GM12878 (cell line): Measurements from ENCODE around the gene SRCIN1.

Experiments
- DPF2 ChIP-seq: fragments of 450-650 bp; IDR thresholded peaks from 2 replicates; pipeline ENCODE4 v1.6.1; 2017; ENCODE audit warnings: mild to moderate bottlenecking
- ESRRA ChIP-seq: IDR thresholded peaks from 2 replicates; pipeline ENCODE4 v1.6.1; 2012; ENCODE audit warnings: mild to moderate bottlenecking, low read length, improper control_type of control experiment
- EZH2 ChIP-seq: IDR thresholded peaks from 2 replicates; pipeline ENCODE4 v1.6.1; 2012; ENCODE audit warnings: low read depth, mild to moderate bottlenecking, control low read depth, inconsistent platforms, low read length, borderline replicate concordance; ENCODE audit not compliant: control insufficient read depth
- HCFC1 ChIP-seq: fragments of 150-350 bp; IDR thresholded peaks from 2 replicates; pipeline ENCODE4 v1.6.1; 2014; ENCODE audit warnings: low read length
- MYC ChIP-seq: IDR thresholded peaks from 2 replicates; pipeline ENCODE4 v1.6.1; 2011; ENCODE audit warnings: mild to moderate bottlenecking, low read length, moderate library complexity, inconsistent platforms; ENCODE audit not compliant: insufficient read depth, insufficient replicate concordance, insufficient read length, severe bottlenecking
- NFYB ChIP-seq: IDR thresholded peaks from 2 replicates; pipeline ENCODE4 v1.6.1; 2011; ENCODE audit warnings: low read depth, mild to moderate bottlenecking, low read length, improper control_type of control experiment, moderate library complexity; ENCODE audit not compliant: insufficient read depth
- POLR2A ChIP-seq: IDR thresholded peaks from 2 replicates; pipeline ENCODE4 v1.6.1; 2011; ENCODE audit warnings: low read depth, mild to moderate bottlenecking, low read length
- POLR2AphosphoS5 ChIP-seq: IDR thresholded peaks from 2 replicates; pipeline ENCODE4 v1.6.1; 2011; ENCODE audit warnings: mild to moderate bottlenecking, low read length, inconsistent platforms
- TAF1 ChIP-seq: IDR thresholded peaks from 2 replicates; pipeline ENCODE4 v1.6.1; 2011; ENCODE audit warnings: mild to moderate bottlenecking, low read depth, low read length, borderline replicate concordance
- ZNF592 ChIP-seq: fragments of 450-650 bp; IDR thresholded peaks from 2 replicates; pipeline ENCODE4 v1.6.1; 2017; ENCODE audit warnings: mild to moderate bottlenecking, moderate library complexity
- TF ChIP-seq, protein P1 (sequence below), 3 experiments: IDR thresholded peaks in 2 of 3; conservative IDR thresholded peaks in 1 of 3; 2 replicates each; pipeline ENCODE4 v1.5.1; 2011; ENCODE audit warnings: low read depth in 3 of 3, low read length in 3 of 3, mild to moderate bottlenecking in 3 of 3, control low read depth in 2 of 3, moderate library complexity in 2 of 3, inconsistent platforms in 1 of 3, mixed read lengths in 1 of 3; ENCODE audit not compliant: control insufficient read depth in 2 of 3, insufficient read depth in 1 of 3; ENCODE audit errors: extremely low read depth in 1 of 3

DNA sequence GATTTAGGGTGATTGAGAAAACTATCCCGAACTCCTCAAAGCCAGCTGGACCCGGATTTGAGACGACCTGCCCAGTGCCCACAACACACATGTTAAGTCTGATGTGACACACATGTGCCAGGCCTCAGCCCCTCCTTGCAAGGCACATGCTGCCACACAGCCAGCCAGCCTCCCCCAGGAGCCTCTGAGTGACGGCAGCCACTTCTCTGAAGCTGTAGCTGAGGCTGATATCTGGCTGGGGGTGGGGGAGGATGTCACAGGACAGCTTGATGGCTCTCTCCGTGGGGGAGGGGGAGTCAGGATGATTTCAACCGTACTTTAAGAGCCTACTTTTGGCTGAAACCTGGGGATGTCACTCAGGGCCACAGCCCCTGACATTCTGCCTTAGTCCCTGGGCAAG lies 40.9 kb downstream of the SRCIN1 start:
- TF ChIP-seq POLR2AphosphoS5 (no peak), ZNF592 (no peak), NFYB (no peak), HCFC1 (no peak), TAF1 (no peak), EZH2 (no peak), ESRRA (no peak), MYC (no peak), DPF2 (no peak), POLR2A (no peak)
- TF ChIP-seq, protein P1, sequence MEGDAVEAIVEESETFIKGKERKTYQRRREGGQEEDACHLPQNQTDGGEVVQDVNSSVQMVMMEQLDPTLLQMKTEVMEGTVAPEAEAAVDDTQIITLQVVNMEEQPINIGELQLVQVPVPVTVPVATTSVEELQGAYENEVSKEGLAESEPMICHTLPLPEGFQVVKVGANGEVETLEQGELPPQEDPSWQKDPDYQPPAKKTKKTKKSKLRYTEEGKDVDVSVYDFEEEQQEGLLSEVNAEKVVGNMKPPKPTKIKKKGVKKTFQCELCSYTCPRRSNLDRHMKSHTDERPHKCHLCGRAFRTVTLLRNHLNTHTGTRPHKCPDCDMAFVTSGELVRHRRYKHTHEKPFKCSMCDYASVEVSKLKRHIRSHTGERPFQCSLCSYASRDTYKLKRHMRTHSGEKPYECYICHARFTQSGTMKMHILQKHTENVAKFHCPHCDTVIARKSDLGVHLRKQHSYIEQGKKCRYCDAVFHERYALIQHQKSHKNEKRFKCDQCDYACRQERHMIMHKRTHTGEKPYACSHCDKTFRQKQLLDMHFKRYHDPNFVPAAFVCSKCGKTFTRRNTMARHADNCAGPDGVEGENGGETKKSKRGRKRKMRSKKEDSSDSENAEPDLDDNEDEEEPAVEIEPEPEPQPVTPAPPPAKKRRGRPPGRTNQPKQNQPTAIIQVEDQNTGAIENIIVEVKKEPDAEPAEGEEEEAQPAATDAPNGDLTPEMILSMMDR (IDR thresholded peaks at IDR 0.05 in 2 of 3, conservative IDR thresholded peaks at IDR 0.05 in 1 of 3; ENCODE audit: control insufficient read depth in 2 of 3, extremely low read depth in 1 of 3, insufficient read depth in 1 of 3, low read depth in 3 of 3, low read length in 3 of 3): no peak
